Activated CD4-positive, alpha-beta memory T cell treated with anti-CD3 and anti-CD28 coated beads, Interleukin-2, amount 10 ng/mL, durations not matched to agents 7 days and 5 days (primary cell): ENCODE data around the gene COG5. TPM values are rescaled to one million over a fixed set of nuclear protein-coding genes. Genes with fewer than 3 reads are reported as not detected.

Experiments used
- CTCF ChIA-PET: fragments of 350-600 bp; sonication (Branson Sonifier 250); formaldehyde crosslinking; loops from one replicate; lab custom pipeline; 2021; ENCODE audit warnings: antibody characterized with exemption, inconsistent platforms; lab: Charles Lee
- POLR2A ChIA-PET: fragments of 350-600 bp; sonication (Branson Sonifier 250); formaldehyde crosslinking; loops from one replicate; lab custom pipeline; 2021; ENCODE audit warnings: antibody characterized with exemption; lab: Charles Lee
- DNase-seq: peaks from one replicate; pipeline ENCODE4 v3.0.0-alpha.2; 2020
- H3K27ac Mint-ChIP-seq: one replicate; pipeline ENCODE4 v1.8.0; 2021; ENCODE audit warnings: mild to moderate bottlenecking, mixed read lengths
- H3K27me3 Mint-ChIP-seq: one replicate; pipeline ENCODE4 v1.8.0; 2021; ENCODE audit warnings: mixed read lengths
- H3K36me3 Mint-ChIP-seq: one replicate; pipeline ENCODE4 v1.8.0; 2021; ENCODE audit warnings: low read depth, mixed read lengths
- H3K4me1 Mint-ChIP-seq: one replicate; pipeline ENCODE4 v1.8.0; 2021; ENCODE audit warnings: mixed read lengths
- H3K4me3 Mint-ChIP-seq: one replicate; pipeline ENCODE4 v1.8.0; 2021; ENCODE audit warnings: mild to moderate bottlenecking, mixed read lengths
- H3K9me3 Mint-ChIP-seq: one replicate; pipeline ENCODE4 v1.8.0; 2021; ENCODE audit warnings: mixed read lengths
- total RNA-seq, 2 experiments: library from RNA; stranded (reverse); gene quantifications; one replicate each; pipeline ENCODE4 v1.2.3, GENCODE V29; 2021

Gene COG5
- total RNA-seq, 2 experiments from 2014 or later = 40.1 to 45.3 TPM

- no peaks in the 10 kb centered on the region for H3K36me3 Mint-ChIP-seq
- H3K27ac Mint-ChIP-seq = no peak overlapping the region
- H3K27me3 Mint-ChIP-seq = no peaks in the 10 kb centered on the region
- no peak for DNase-seq
- no peaks in the 10 kb centered on the region for H3K9me3 Mint-ChIP-seq
- ChIA-PET CTCF (interaction anchor here (0.6 to 1.2 kb wide), 3 partner anchors 22 to 290 kb away, joined by 3 to 4 read pairs (median 3); no protein-coding TSS in a partner anchor), POLR2A (interaction anchor here (1.0 kb wide), 1 partner anchor 571 kb away, joined by 3 read pairs; the partner anchor contains the start of gene CBLL1)
- H3K4me1 Mint-ChIP-seq = peaks cover 41% of the 10 kb centered on the region
- no peak overlapping the region for H3K4me3 Mint-ChIP-seq
Measured at GRCh38 chr7:107172276-107173032, 391.3 kb downstream of the COG5 start.

GRCh38 chr7:107171496-107171895 is 392.2 kb downstream of the COG5 start:
- no peak overlapping the region for H3K27ac Mint-ChIP-seq
- no peak overlapping the region for H3K4me3 Mint-ChIP-seq
- H3K9me3 Mint-ChIP-seq = no peaks in the 10 kb centered on the region
- no peaks in the 10 kb centered on the region for H3K36me3 Mint-ChIP-seq
- CTCF ChIA-PET = interaction anchor here (0.5 to 1.2 kb wide), 4 partner anchors 21 to 289 kb away, joined by 3 to 4 read pairs (median 3); no protein-coding TSS in a partner anchor
- H3K27me3 Mint-ChIP-seq = no peaks in the 10 kb centered on the region
- no peak for DNase-seq
- POLR2A ChIA-PET = interaction anchor here (0.9 to 1.0 kb wide), 2 partner anchors 572 to 1400 kb away, joined by 3 read pairs; partner anchors contain the start of gene CBLL1
- H3K4me1 Mint-ChIP-seq = peaks cover 44% of the 10 kb centered on the region

GRCh38 chr7:107170051-107170915 is 393.4 kb downstream of the COG5 start:
- ChIA-PET CTCF (interaction anchor here (0.7 to 4.8 kb wide), 5 partner anchors 10 to 31 kb away, joined by 3 to 45 read pairs (median 4); no protein-coding TSS in a partner anchor), POLR2A (interaction anchor here (0.6 to 3.8 kb wide), 17 partner anchors 11 to 885 kb away, joined by 3 to 53 read pairs (median 5); partner anchors contain the start of genes CBLL1, CCDC71L, COG5 and DUS4L)
- H3K4me1 Mint-ChIP-seq = peaks cover 47% of the 10 kb centered on the region
- peak overlapping the region; percentile 93 for H3K27ac Mint-ChIP-seq
- H3K9me3 Mint-ChIP-seq = no peaks in the 10 kb centered on the region
- H3K4me3 Mint-ChIP-seq = peak overlapping the region; percentile 90
- H3K27me3 Mint-ChIP-seq = peaks cover 2% of the 10 kb centered on the region
- DNase-seq = no peak
- H3K36me3 Mint-ChIP-seq = no peaks in the 10 kb centered on the region

- DNase-seq = peak; percentile 89
- CTCF ChIA-PET = interaction anchor here (0.7 to 4.8 kb wide), 8 partner anchors 11 to 710 kb away, joined by 3 to 45 read pairs (median 4); partner anchors contain the start of gene CBLL1
- Mint-ChIP-seq H3K4me1 (peaks cover 41% of the 10 kb centered on the region), H3K36me3 (no peaks in the 10 kb centered on the region), H3K9me3 (no peaks in the 10 kb centered on the region), H3K4me3 (peak overlapping the region; percentile 90), H3K27me3 (peaks cover 6% of the 10 kb centered on the region), H3K27ac (peak overlapping the region; percentile 94)
- POLR2A ChIA-PET = interaction anchor here (0.6 to 3.8 kb wide), 32 partner anchors 10 to 1400 kb away, joined by 3 to 53 read pairs (median 4); partner anchors contain the start of genes CBLL1, CCDC71L, COG5 and DLD
Measured at GRCh38 chr7:107169120-107170050, 394.3 kb downstream of the COG5 start.

- Mint-ChIP-seq H3K4me3 (peak within 1 kb of the TSS; percentile 90), H3K9me3 (no peaks in the 10 kb centered on the region), H3K27ac (peak within 1 kb of the TSS; percentile 94), H3K36me3 (no peaks in the 10 kb centered on the region), H3K4me1 (peaks cover 32% of the 10 kb centered on the region), H3K27me3 (peaks cover 7% of the 10 kb centered on the region)
- CTCF ChIA-PET = interaction anchor here (0.6 to 4.8 kb wide), 9 partner anchors 10 to 711 kb away, joined by 3 to 45 read pairs (median 4); partner anchors contain the start of gene CBLL1
- peak; percentile 98 for DNase-seq
- POLR2A ChIA-PET = interaction anchor here (0.6 to 3.8 kb wide), 30 partner anchors 9 to 1401 kb away, joined by 3 to 53 read pairs (median 5); partner anchors contain the start of genes CBLL1, CCDC71L, COG5 and DLD
Measured at GRCh38 chr7:107168233-107169119, 395.2 kb downstream of the COG5 start, which contains the start of gene HBP1. Gene HBP1, plus strand, starts transcription at chr7:107169003. Its CDS starts 10,891 bp downstream, at chr7:107179894.

- Mint-ChIP-seq H3K36me3 (no peaks in the 10 kb centered on the region), H3K9me3 (no peaks in the 10 kb centered on the region), H3K4me3 (peak overlapping the region; percentile 90), H3K4me1 (peaks cover 24% of the 10 kb centered on the region), H3K27ac (peak overlapping the region; percentile 94), H3K27me3 (peaks cover 7% of the 10 kb centered on the region)
- no peak for DNase-seq
- ChIA-PET POLR2A (interaction anchor here (0.6 to 3.8 kb wide), 20 partner anchors 9 to 1402 kb away, joined by 3 to 53 read pairs (median 9); partner anchors contain the start of genes CBLL1, CCDC71L, COG5 and DLD), CTCF (interaction anchor here (0.6 to 4.8 kb wide), 7 partner anchors 9 to 712 kb away, joined by 3 to 45 read pairs (median 4); partner anchors contain the start of gene CBLL1)
Measured at GRCh38 chr7:107167483-107168232, 396.1 kb downstream of the COG5 start.

GRCh38 chr7:107166736-107167426 is 396.8 kb downstream of the COG5 start:
- Mint-ChIP-seq H3K27ac (peak overlapping the region; percentile 94), H3K36me3 (no peaks in the 10 kb centered on the region), H3K4me3 (peak overlapping the region; percentile 90), H3K9me3 (no peaks in the 10 kb centered on the region), H3K4me1 (peaks cover 22% of the 10 kb centered on the region), H3K27me3 (peaks cover 7% of the 10 kb centered on the region)
- no peak for DNase-seq
- ChIA-PET CTCF (interaction anchor here (0.8 to 4.8 kb wide), 3 partner anchors 14 to 942 kb away, joined by 4 to 45 read pairs (median 5); no protein-coding TSS in a partner anchor), POLR2A (interaction anchor here (1.4 to 3.3 kb wide), 4 partner anchors 10 to 350 kb away, joined by 4 to 17 read pairs (median 6); no protein-coding TSS in a partner anchor)

GRCh38 chr7:107165341-107165740 is 398.4 kb downstream of the COG5 start:
- Mint-ChIP-seq H3K27me3 (peaks cover 7% of the 10 kb centered on the region), H3K27ac (no peak overlapping the region), H3K4me3 (no peak overlapping the region), H3K4me1 (peaks cover 15% of the 10 kb centered on the region), H3K36me3 (no peaks in the 10 kb centered on the region), H3K9me3 (no peaks in the 10 kb centered on the region)
- ChIA-PET POLR2A (no interaction called here), CTCF (interaction anchor here (0.6 to 1.7 kb wide), 4 partner anchors 13 to 709 kb away, joined by 3 to 8 read pairs (median 3); no protein-coding TSS in a partner anchor)
- DNase-seq = no peak

GRCh38 chr7:107164092-107164491 is 399.6 kb downstream of the COG5 start:
- POLR2A ChIA-PET = no interaction called here
- Mint-ChIP-seq H3K27ac (no peak overlapping the region), H3K27me3 (peaks cover 7% of the 10 kb centered on the region), H3K4me1 (peaks cover 12% of the 10 kb centered on the region), H3K36me3 (no peaks in the 10 kb centered on the region), H3K4me3 (no peak overlapping the region), H3K9me3 (no peaks in the 10 kb centered on the region)
- no peak for DNase-seq
- CTCF ChIA-PET = interaction anchor here (1.7 kb wide), 1 partner anchor 16 kb away, joined by 8 read pairs; no protein-coding TSS in a partner anchor
